Thyroid gland (tissue), 4 donors: Measurements from ENCODE around the gene ZNF205.

Experiments used
- POLR2A ChIP-seq, 2 donors: fragments of 450-650 bp; IDR thresholded peaks; one replicate each; pipeline ENCODE4 v1.6.1; 2017; ENCODE audit warnings: antibody characterized with exemption in 2 of 2, mild to moderate bottlenecking in 2 of 2, moderate library complexity in 1 of 2
- TF ChIP-seq, protein P1 (sequence below), 6 experiments: fragments of 200-600 bp in 3 of 6; fragments of 450-650 bp in 3 of 6; sonication (generic) in 3 of 6; IDR thresholded peaks; one replicate each; pipeline ENCODE4 v1.5.1; 2016 to 2019; ENCODE audit warnings: antibody characterized with exemption in 6 of 6, mild to moderate bottlenecking in 2 of 6, inconsistent platforms in 1 of 6, moderate library complexity in 1 of 6

DNA sequence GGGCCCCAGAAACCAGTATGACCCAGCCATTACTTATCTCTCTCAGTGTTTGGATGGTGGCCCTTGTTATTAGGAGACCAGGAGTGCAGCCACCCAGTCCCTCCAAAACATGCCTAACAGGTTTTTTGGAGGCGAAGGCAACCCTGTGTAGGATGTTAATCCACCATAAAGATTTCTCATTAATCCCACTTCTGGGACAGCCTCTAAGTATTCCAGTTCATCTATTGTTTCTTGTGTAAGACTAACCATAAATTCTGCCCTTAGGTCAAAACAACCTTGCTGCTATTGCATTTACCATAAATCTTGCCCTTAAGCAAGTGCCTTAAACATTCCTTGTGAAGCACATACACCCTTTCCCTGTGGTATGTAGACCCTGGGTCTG is 54.1 kb downstream of the ZNF205 start:
- TF ChIP-seq POLR2A (IDR thresholded peaks at IDR 0.05): no peak
- TF ChIP-seq, protein P1, sequence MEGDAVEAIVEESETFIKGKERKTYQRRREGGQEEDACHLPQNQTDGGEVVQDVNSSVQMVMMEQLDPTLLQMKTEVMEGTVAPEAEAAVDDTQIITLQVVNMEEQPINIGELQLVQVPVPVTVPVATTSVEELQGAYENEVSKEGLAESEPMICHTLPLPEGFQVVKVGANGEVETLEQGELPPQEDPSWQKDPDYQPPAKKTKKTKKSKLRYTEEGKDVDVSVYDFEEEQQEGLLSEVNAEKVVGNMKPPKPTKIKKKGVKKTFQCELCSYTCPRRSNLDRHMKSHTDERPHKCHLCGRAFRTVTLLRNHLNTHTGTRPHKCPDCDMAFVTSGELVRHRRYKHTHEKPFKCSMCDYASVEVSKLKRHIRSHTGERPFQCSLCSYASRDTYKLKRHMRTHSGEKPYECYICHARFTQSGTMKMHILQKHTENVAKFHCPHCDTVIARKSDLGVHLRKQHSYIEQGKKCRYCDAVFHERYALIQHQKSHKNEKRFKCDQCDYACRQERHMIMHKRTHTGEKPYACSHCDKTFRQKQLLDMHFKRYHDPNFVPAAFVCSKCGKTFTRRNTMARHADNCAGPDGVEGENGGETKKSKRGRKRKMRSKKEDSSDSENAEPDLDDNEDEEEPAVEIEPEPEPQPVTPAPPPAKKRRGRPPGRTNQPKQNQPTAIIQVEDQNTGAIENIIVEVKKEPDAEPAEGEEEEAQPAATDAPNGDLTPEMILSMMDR (IDR thresholded peaks at IDR 0.05): no peak
